ENCODE measurements around the gene SETDB1. TPM values are rescaled to one million over a fixed set of nuclear protein-coding genes. Genes with fewer than 3 reads are reported as not detected.
A peak's percentile ranks its signal among the peaks of the same experiment; 100 is the strongest.

Gene SETDB1
- total and polyA plus RNA-seq, 2 of the 13 experiments (the other 11 are each of a cell fraction or from before 2014, with no cell fraction given) = 33.1 to 34.6 TPM

- no peak for TF ChIP-seq ZNF597 (CRISPR knock-in tag; IDR thresholded peaks at IDR 0.05)
- peak; percentile 17; the same call in 1 of the 2 replicates for TF ChIP-seq ZNF605 (CRISPR knock-in tag; IDR thresholded peaks at IDR 0.05)
- no peak for TF ChIP-seq ELK4 (CRISPR knock-in tag; IDR thresholded peaks at IDR 0.05; ENCODE audit: borderline replicate concordance)
- TF ChIP-seq ZNF33B (CRISPR knock-in tag; IDR thresholded peaks at IDR 0.05) = no peak
- TF ChIP-seq ZNF747 (CRISPR knock-in tag; IDR thresholded peaks at IDR 0.05; ENCODE audit: borderline replicate concordance) = peak; percentile 42; the same call in 1 of the 2 replicates
- 0 out of 2 replicates have a peak, but pooled peaks have one; percentile 80 for TF ChIP-seq KMT2A (CRISPR knock-in tag; IDR thresholded peaks at IDR 0.05)
- TF ChIP-seq ZNF253 (CRISPR knock-in tag; IDR thresholded peaks at IDR 0.05; ENCODE audit: borderline replicate concordance) = no peak
- TF ChIP-seq CEBPZ (IDR thresholded peaks at IDR 0.05; ENCODE audit: low read length) = no peak
- TF ChIP-seq ETV5 (CRISPR knock-in tag; IDR thresholded peaks at IDR 0.05; ENCODE audit: borderline replicate concordance) = peak; percentile 84
- TF ChIP-seq NFRKB (IDR thresholded peaks at IDR 0.05) = no peak
- peak; percentile 58; the same call in 1 of the 2 replicates for TF ChIP-seq RXRA (CRISPR knock-in tag; IDR thresholded peaks at IDR 0.05)
- no peak for TF ChIP-seq RFX1 (IDR thresholded peaks at IDR 0.05)
- peak; percentile 54 for TF ChIP-seq RBFOX2 (IDR thresholded peaks at IDR 0.05; ENCODE audit: low read depth, low read length)
- TF ChIP-seq ZNF501 (CRISPR knock-in tag; IDR thresholded peaks at IDR 0.05) = peak; percentile 61
- TF ChIP-seq GATAD1 (CRISPR knock-in tag; IDR thresholded peaks at IDR 0.05) = peak; percentile 95
- TF ChIP-seq MTA3 (CRISPR knock-in tag; IDR thresholded peaks at IDR 0.05) = no peak
- TF ChIP-seq KLF12 (CRISPR knock-in tag; IDR thresholded peaks at IDR 0.05; ENCODE audit: borderline replicate concordance) = no peak
- no peak for TF ChIP-seq ZNF580 (CRISPR knock-in tag; IDR thresholded peaks at IDR 0.05; ENCODE audit: borderline replicate concordance, low read depth)
- TF ChIP-seq MEIS2 (CRISPR knock-in tag; IDR thresholded peaks at IDR 0.05) = 0 out of 2 replicates have a peak, but pooled peaks have one; percentile 22
- no peak for TF ChIP-seq JUN (CRISPR knock-in tag; IDR thresholded peaks at IDR 0.05)
- TF ChIP-seq ZNF724P (CRISPR knock-in tag; IDR thresholded peaks at IDR 0.05; ENCODE audit: borderline replicate concordance) = no peak
- no peak for TF ChIP-seq FOSL1 (CRISPR knock-in tag; IDR thresholded peaks at IDR 0.05; ENCODE audit: borderline replicate concordance)
- TF ChIP-seq SALL1 (CRISPR knock-in tag; IDR thresholded peaks at IDR 0.05) = peak; percentile 72
- TF ChIP-seq CENPBD1 (CRISPR knock-in tag; IDR thresholded peaks at IDR 0.05; ENCODE audit: borderline replicate concordance, low read depth) = no peak
These were observed at the start of gene SETDB1 (continued) for GRCh38 chr1:150926097-150926741.
